Keratinocyte (primary cell): ENCODE results near the gene PDK1.

Source experiments
- CTCF ChIP-seq, 3 experiments: IDR thresholded peaks in 1 of 3; conservative IDR thresholded peaks in 1 of 3; optimal IDR thresholded peaks in 1 of 3; 2 replicates in 2 of 3; 3 replicates in 1 of 3; pipeline versions ENCODE3 to v1.5.1; 2011; ENCODE audit warnings: low read length in 3 of 3, mild to moderate bottlenecking in 3 of 3, moderate library complexity in 2 of 3, control low read depth in 1 of 3, inconsistent platforms in 1 of 3; ENCODE audit not compliant: insufficient read depth in 2 of 3; ENCODE audit errors: extremely low read depth in 1 of 3
- EZH2 ChIP-seq: IDR thresholded peaks from one replicate; pipeline ENCODE4 v1.6.1; 2012; ENCODE audit warnings: inconsistent platforms, mild to moderate bottlenecking, low read length, moderate library complexity

- TF ChIP-seq CTCF (optimal IDR thresholded peaks at IDR 0.05 in 1 of 3, IDR thresholded peaks at IDR 0.05 in 1 of 3, conservative IDR thresholded peaks at IDR 0.05 in 1 of 3; ENCODE audit: extremely low read depth in 1 of 3, insufficient read depth in 2 of 3, low read length in 3 of 3), result no peak
- no peak for TF ChIP-seq EZH2
Measured at GRCh38 chr2:172510548-172510947, 45.3 kb upstream of the PDK1 start.
